ENCODE measurements around the gene LRIG2. TPM values are rescaled to one million over a fixed set of nuclear protein-coding genes. Genes with fewer than 3 reads are reported as not detected.

LRIG2 gene, protein sequence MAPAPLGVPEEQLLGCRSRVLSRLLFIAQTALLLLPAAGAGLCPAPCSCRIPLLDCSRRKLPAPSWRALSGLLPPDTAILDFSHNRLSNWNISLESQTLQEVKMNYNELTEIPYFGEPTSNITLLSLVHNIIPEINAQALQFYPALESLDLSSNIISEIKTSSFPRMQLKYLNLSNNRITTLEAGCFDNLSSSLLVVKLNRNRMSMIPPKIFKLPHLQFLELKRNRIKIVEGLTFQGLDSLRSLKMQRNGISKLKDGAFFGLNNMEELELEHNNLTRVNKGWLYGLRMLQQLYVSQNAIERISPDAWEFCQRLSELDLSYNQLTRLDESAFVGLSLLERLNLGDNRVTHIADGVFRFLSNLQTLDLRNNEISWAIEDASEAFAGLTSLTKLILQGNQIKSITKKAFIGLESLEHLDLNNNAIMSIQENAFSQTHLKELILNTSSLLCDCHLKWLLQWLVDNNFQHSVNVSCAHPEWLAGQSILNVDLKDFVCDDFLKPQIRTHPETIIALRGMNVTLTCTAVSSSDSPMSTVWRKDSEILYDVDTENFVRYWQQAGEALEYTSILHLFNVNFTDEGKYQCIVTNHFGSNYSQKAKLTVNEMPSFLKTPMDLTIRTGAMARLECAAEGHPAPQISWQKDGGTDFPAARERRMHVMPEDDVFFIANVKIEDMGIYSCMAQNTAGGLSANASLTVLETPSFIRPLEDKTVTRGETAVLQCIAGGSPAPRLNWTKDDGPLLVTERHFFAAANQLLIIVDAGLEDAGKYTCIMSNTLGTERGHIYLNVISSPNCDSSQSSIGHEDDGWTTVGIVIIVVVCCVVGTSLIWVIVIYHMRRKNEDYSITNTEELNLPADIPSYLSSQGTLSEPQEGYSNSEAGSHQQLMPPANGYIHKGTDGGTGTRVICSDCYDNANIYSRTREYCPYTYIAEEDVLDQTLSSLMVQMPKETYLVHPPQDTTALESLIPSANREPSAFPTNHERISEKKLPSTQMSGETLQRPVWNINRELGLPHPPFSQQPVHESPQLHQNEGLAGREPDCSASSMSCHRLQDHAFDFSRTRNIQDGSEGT
- 21.2 and 23.2 TPM in 2 replicates for total RNA-seq (2021)
- long read RNA-seq, full-length matches to known transcripts, result 61 of 101 reads
- long read RNA-seq, partial matches to known transcripts, result 17 of 101 reads
- long read RNA-seq, other reads (novel, unspliced or antisense), result 23 of 101 reads

- no peak within 1 kb of the TSS for H4K5ac ChIP-seq (ENCODE audit: insufficient read length, low read depth, low read length)
- peak within 1 kb of the TSS; percentile 48 for H3K9ac ChIP-seq (ENCODE audit: extremely low read depth, insufficient read length, low read length)
- no peak within 1 kb of the TSS for H2BK20ac ChIP-seq (ENCODE audit: low read depth, low read length, poor library complexity, severe bottlenecking)
- no peak within 1 kb of the TSS for H2BK5ac ChIP-seq (ENCODE audit: insufficient read length, low read length)
- H3K4me1 ChIP-seq (ENCODE audit: insufficient read depth, low read length), result peaks cover 4% of the 10 kb centered on the region; the same call in 1 of the 2 replicates
- H2BK120ac ChIP-seq (ENCODE audit: low read depth, low read length, poor library complexity, severe bottlenecking), result no peak within 1 kb of the TSS
- no CpG with 5 or more reads among the region's 49 CpGs for WGBS (ENCODE audit: extremely low coverage, insufficient read length, low lambda C conversion rate)
- H3K27ac ChIP-seq (ENCODE audit: insufficient read length, low read depth, low read length), result peak within 1 kb of the TSS; percentile 27
- TF ChIP-seq, protein P1, sequence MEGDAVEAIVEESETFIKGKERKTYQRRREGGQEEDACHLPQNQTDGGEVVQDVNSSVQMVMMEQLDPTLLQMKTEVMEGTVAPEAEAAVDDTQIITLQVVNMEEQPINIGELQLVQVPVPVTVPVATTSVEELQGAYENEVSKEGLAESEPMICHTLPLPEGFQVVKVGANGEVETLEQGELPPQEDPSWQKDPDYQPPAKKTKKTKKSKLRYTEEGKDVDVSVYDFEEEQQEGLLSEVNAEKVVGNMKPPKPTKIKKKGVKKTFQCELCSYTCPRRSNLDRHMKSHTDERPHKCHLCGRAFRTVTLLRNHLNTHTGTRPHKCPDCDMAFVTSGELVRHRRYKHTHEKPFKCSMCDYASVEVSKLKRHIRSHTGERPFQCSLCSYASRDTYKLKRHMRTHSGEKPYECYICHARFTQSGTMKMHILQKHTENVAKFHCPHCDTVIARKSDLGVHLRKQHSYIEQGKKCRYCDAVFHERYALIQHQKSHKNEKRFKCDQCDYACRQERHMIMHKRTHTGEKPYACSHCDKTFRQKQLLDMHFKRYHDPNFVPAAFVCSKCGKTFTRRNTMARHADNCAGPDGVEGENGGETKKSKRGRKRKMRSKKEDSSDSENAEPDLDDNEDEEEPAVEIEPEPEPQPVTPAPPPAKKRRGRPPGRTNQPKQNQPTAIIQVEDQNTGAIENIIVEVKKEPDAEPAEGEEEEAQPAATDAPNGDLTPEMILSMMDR (conservative IDR thresholded peaks at IDR 0.05), result peak; percentile 94
- H3K14ac ChIP-seq (ENCODE audit: insufficient read depth, low read length), result peak within 1 kb of the TSS; percentile 90
- no peaks in the 10 kb centered on the region for H3K27me3 Mint-ChIP-seq (ENCODE audit: low read depth)
- no peak within 1 kb of the TSS for H3K23ac ChIP-seq (ENCODE audit: insufficient read length, low read depth, low read length)
- peaks cover 7% of the 10 kb centered on the region for H3K23me2 ChIP-seq (ENCODE audit: insufficient read length, low read depth, low read length, poor library complexity, severe bottlenecking)
- H3K36me3 Mint-ChIP-seq (ENCODE audit: insufficient read depth in 1 of 3, low read depth in 3 of 3), result peaks cover 20 to 35% (median 23%) of the 10 kb centered on the region in 3 experiments
- peak within 1 kb of the TSS; percentile 93 to 99 for H3K4me3 Mint-ChIP-seq
- peak; percentile 99 for DNase-seq
- peaks cover 6% of the 10 kb centered on the region in 2 experiments for H3K9me3 Mint-ChIP-seq
- H3K4me1 Mint-ChIP-seq, result peaks cover 24 to 32% of the 10 kb centered on the region in 2 experiments
- H2BK15ac ChIP-seq (ENCODE audit: low read depth, low read length), result no peak within 1 kb of the TSS
- H3K79me2 ChIP-seq (ENCODE audit: insufficient read depth, low read length), result peaks cover 15% of the 10 kb centered on the region
- no peaks in the 10 kb centered on the region for H3K79me1 ChIP-seq (ENCODE audit: insufficient read depth, low read depth, low read length, poor library complexity, severe bottlenecking)
- no peak within 1 kb of the TSS for H4K91ac ChIP-seq (ENCODE audit: insufficient read length, low read depth, low read length)
- peak within 1 kb of the TSS; percentile 99 to 100 (median 99) for H3K27ac Mint-ChIP-seq
- H3T11ph ChIP-seq (ENCODE audit: low read length), result no peak within 1 kb of the TSS
- no peaks in the 10 kb centered on the region for H3K27me3 ChIP-seq (ENCODE audit: insufficient read depth, low read length)
- H3K18ac ChIP-seq (ENCODE audit: insufficient read length, low read depth, low read length), result peak within 1 kb of the TSS; percentile 74
- no peak within 1 kb of the TSS for H3K56ac ChIP-seq (ENCODE audit: insufficient read length, low read depth, low read length)
- no peak within 1 kb of the TSS for H4K8ac ChIP-seq (replicated peaks; ENCODE audit: insufficient read length, low read depth, low read length)
- no peak within 1 kb of the TSS for H2BK12ac ChIP-seq (ENCODE audit: insufficient read length, low read depth, low read length)
- no peak within 1 kb of the TSS for H3K4ac ChIP-seq (ENCODE audit: low read depth, low read length)
- H3K9me3 ChIP-seq (ENCODE audit: control insufficient read depth, low read depth, low read length), result no peaks in the 10 kb centered on the region
- no peaks in the 10 kb centered on the region for H4K20me1 ChIP-seq (ENCODE audit: control insufficient read depth, insufficient read depth, insufficient read length)
- peak within 1 kb of the TSS; percentile 99 for H3K4me2 ChIP-seq (ENCODE audit: insufficient read depth, insufficient read length, low read length)
- no peak within 1 kb of the TSS for H2AFZ ChIP-seq (ENCODE audit: low read length)
- no peak within 1 kb of the TSS for H2AK5ac ChIP-seq (ENCODE audit: insufficient read length, low read length)
Measured at GRCh38 chr1:113072757-113073478, at the start of gene LRIG2. LRIG2 (plus strand) TSS chr1:113073198; CDS start chr1:113073407, 209 bp downstream.
